ENCODE measurements around the gene CRYAA.
"Not testable (repeated sequence)": the region's sequence is repeated elsewhere in the genome, so short reads cannot be mapped to it uniquely, and the experiment has no call there.

The CRYAA gene

GRCh38 chr21:43168708-43169107 lies at the start of gene CRYAA:
Gene CRYAA (plus strand): TSS chr21:43169008. CDS start chr21:43169100, 92 bp downstream.
- not testable (repeated sequence) for ATAC-seq (ENCODE audit: low read depth); DNase-seq (ENCODE audit: low spot score in 2 of 2); H3K9me3 Mint-ChIP-seq; H3K27ac Mint-ChIP-seq; H3K4me1 Mint-ChIP-seq; H3K36me3 Mint-ChIP-seq; H3K27me3 Mint-ChIP-seq; H3K4me3 Mint-ChIP-seq

DNA sequence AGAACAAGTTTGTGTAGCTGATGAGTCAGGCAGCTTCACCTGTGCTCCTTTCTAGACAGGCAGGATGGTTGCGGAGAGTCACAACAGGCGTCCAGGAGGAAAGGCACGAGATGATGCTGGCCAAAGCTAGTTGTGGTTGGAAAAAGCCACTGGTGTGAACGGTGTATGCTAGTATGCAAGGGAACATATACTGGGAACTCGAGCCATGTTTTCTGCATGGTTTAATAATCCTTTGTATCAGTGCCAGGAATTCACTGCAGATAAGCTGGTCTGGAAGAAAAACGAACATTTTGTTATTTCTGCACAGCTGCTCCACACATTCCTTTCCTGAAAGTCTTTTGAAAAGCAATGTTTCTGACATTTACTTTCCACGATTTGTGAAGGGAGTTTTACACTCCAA lies 38.7 kb upstream of the CRYAA start:
- H3K4me3 Mint-ChIP-seq; H3K4me1 Mint-ChIP-seq; H3K27me3 Mint-ChIP-seq; H3K9me3 Mint-ChIP-seq; ATAC-seq (ENCODE audit: low read depth); H3K27ac Mint-ChIP-seq; H3K36me3 Mint-ChIP-seq; DNase-seq (ENCODE audit: low spot score in 2 of 2): not testable (repeated sequence)

DNA sequence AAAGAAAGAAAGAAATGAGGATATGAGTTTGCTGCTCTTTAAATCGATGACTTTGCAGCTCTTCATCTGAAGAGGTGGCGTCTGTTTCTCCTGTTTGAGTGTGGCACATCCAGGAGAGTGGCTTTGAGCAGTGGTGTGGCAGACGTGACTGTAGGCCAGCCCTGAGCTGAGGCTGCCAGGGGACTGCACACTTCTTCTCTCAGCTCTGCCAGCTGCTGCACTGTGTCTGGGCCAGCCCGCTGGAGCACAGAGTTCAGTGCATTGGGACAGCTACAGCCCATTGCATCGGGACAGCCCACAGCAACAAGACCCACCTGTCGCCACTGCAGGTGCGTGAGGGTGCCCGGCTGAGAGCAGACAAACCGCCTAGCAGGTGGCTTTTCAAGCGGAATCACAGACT lies 34.3 kb upstream of the CRYAA start:
- H3K4me3 Mint-ChIP-seq; H3K36me3 Mint-ChIP-seq; ATAC-seq (ENCODE audit: low read depth); H3K4me1 Mint-ChIP-seq; H3K27ac Mint-ChIP-seq; H3K9me3 Mint-ChIP-seq; DNase-seq (ENCODE audit: low spot score in 2 of 2); H3K27me3 Mint-ChIP-seq: not testable (repeated sequence)

DNA sequence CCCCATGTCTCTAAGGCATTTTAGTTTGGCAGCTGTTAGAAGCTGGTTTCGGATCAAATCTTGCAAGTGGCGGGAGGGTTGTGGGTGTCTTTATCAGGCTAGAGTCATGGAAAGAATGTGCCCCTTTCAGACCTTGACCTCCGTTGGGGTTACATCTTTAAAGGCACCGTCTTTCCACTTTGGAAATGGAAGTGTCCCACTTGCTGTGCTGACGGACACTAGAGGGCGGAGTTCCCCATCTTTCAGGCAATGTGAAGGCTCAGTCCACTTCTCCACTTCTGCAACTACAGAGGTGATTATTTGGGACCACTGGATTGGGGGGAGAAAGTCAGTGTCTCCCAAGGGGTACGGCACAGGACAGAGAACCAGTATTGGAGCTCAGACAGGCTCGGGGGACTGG lies 29.9 kb upstream of the CRYAA start:
- H3K9me3 Mint-ChIP-seq; H3K27me3 Mint-ChIP-seq; H3K36me3 Mint-ChIP-seq; H3K4me1 Mint-ChIP-seq; H3K27ac Mint-ChIP-seq; H3K4me3 Mint-ChIP-seq; DNase-seq (ENCODE audit: low spot score in 2 of 2): not testable (repeated sequence)
- ATAC-seq (ENCODE audit: low read depth), result peak; percentile 67

- H3K27me3 Mint-ChIP-seq, H3K27ac Mint-ChIP-seq: not testable (repeated sequence)
Measured at GRCh38 chr21:43141407-43141806, 27.4 kb upstream of the CRYAA start.

DNA sequence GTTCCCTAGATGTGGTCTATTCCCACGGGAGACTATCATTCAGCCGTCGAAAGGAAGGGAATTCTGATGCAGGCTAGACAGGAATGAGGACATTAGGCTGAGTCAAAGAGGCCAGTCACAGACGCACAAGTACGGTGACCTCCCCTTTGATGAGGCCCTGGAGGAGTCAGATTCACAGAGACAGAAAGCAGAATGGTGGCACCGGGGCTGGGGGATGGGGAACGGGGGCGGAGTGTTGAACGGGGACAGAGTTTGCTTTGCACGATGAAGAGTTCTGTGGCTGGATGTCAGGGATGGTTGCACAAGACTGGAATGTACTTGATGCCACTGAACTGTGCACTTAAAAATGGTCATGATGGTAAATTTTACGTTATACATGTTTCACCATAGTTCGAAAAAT lies 22.2 kb upstream of the CRYAA start:
- ATAC-seq (ENCODE audit: low read depth); H3K36me3 Mint-ChIP-seq; H3K4me1 Mint-ChIP-seq; H3K4me3 Mint-ChIP-seq; DNase-seq (ENCODE audit: low spot score in 2 of 2); H3K27ac Mint-ChIP-seq; H3K27me3 Mint-ChIP-seq; H3K9me3 Mint-ChIP-seq: not testable (repeated sequence)

More at GRCh38 chr21:43141407-43141806, 27.4 kb upstream of the CRYAA start:
- DNase-seq (ENCODE audit: low spot score in 2 of 2); H3K4me3 Mint-ChIP-seq; H3K4me1 Mint-ChIP-seq; H3K9me3 Mint-ChIP-seq; H3K36me3 Mint-ChIP-seq; ATAC-seq (ENCODE audit: low read depth): not testable (repeated sequence)

DNA sequence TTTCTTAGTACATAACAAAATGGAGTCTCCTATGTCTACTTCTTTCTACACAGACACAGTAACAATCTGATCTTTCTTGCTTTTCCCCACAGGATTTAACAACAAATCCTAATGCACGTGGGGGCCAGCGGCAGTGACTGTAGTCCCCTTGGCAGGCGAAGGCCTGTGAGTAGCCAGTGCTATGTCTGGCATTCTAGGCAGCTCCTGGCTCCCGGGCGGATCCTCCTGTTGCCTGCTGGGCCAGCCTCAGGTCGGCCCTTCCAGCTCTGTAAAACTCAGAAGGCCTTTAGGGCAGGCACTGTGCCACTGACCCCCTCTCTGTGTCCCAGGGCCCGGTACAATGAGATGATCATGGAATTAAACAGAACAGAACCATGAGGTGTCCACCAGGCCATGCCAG lies 20.8 kb upstream of the CRYAA start:
- ATAC-seq (ENCODE audit: low read depth); H3K4me3 Mint-ChIP-seq; H3K27me3 Mint-ChIP-seq; H3K36me3 Mint-ChIP-seq; DNase-seq (ENCODE audit: low spot score in 2 of 2); H3K27ac Mint-ChIP-seq; H3K4me1 Mint-ChIP-seq; H3K9me3 Mint-ChIP-seq: not testable (repeated sequence)

GRCh38 chr21:43149344-43149743 lies 19.5 kb upstream of the CRYAA start:
- not testable (repeated sequence) for H3K4me3 Mint-ChIP-seq; DNase-seq (ENCODE audit: low spot score in 2 of 2); ATAC-seq (ENCODE audit: low read depth); H3K9me3 Mint-ChIP-seq; H3K4me1 Mint-ChIP-seq; H3K27ac Mint-ChIP-seq; H3K36me3 Mint-ChIP-seq; H3K27me3 Mint-ChIP-seq

DNA sequence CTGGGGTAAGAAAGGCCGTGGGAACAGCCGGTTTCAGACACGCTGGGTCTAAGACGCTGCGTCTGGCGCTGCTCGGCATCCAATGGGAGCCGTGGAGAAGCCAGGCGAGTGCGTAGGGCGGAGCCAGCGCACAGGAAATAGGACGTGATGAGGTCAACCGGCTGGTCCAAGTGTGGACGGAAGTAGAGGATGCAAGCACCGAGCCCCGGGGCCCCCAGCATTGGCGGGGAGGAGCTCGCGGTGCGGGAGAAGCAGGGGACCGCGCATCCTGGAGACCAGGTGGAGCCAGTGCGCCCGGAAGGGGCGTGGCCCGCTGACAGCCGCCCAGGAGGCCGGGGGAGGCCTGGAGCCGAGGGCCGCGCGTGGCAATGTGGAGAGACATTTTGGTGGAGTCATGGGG lies 15.2 kb upstream of the CRYAA start:
- not testable (repeated sequence) for H3K27ac Mint-ChIP-seq; H3K4me3 Mint-ChIP-seq; H3K4me1 Mint-ChIP-seq; DNase-seq (ENCODE audit: low spot score in 2 of 2); H3K9me3 Mint-ChIP-seq; H3K27me3 Mint-ChIP-seq; ATAC-seq (ENCODE audit: low read depth); H3K36me3 Mint-ChIP-seq

GRCh38 chr21:43159279-43160175 lies 9.3 kb upstream of the CRYAA start:
- H3K4me1 Mint-ChIP-seq; H3K27ac Mint-ChIP-seq; ATAC-seq (ENCODE audit: low read depth); H3K36me3 Mint-ChIP-seq; H3K9me3 Mint-ChIP-seq; DNase-seq (ENCODE audit: low spot score in 2 of 2); H3K4me3 Mint-ChIP-seq; H3K27me3 Mint-ChIP-seq: not testable (repeated sequence)

DNA sequence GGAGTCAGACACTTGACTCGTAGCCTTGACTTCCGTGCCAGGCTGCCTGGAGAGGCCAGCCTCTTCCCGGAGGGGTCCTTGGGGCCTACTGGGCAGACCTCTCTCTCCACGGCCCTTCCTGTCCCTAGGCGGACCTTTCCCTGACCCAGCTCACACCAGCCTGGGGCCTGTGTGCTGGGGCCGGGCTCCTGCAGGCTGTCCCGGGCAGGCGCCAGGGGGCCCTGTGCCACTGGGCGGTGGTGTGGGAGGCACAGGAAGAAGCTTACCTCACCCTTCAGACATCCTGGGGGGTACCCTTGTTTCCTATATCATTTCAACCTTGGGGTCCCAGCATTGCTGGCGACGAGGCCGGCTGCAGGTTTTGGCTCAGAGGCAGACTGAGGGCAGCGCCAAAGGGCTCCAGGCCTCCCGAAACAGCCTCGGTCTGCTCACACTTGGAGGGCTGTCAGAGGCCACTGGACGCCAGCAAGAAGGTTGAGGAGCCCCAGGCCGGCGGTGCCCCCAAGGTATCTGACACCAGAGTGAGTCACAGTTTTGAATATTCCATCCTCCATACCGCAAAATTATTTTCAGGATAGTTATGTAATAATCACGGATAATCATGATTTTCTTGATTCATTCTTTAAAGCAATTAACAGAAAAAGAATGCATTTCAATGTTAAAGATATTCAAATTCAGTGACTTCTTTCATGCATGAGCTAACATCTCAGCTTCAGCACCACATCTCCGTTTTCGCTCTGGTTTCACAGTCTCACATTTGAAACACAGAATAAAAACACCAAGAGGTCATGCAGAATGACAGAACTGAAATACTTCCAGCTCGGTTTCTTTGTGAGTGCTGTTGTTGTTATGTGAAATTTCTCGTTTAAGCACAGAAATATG lies 6.7 kb upstream of the CRYAA start:
- not testable (repeated sequence) for ATAC-seq (ENCODE audit: low read depth); H3K27ac Mint-ChIP-seq; H3K4me3 Mint-ChIP-seq; H3K9me3 Mint-ChIP-seq; H3K36me3 Mint-ChIP-seq; H3K4me1 Mint-ChIP-seq; DNase-seq (ENCODE audit: low spot score in 2 of 2); H3K27me3 Mint-ChIP-seq

DNA sequence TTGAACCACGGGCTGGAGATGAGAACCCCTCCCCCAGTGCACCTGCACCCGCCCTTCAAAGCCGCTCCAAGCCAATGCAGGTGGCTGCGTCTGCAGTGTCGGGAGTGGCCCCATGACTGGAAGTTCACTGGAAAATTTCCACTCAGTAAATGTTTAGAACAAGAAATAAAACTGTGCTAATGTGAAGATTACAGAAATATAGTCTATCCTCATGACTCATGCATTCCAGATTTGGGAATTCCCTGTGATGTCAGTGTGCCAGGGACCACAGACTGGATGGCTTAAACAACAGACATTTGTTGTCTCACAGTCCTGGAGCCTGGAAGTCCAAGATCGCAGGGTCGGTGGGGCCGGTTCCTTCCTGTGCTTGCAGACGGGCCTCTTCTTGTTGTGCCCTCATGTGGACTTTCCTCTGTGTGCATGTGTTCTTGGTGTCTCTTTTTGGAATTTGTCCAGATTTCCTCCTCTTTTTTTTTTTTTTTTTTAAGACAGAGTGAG lies 6.1 kb upstream of the CRYAA start:
- not testable (repeated sequence) for ATAC-seq (ENCODE audit: low read depth); H3K36me3 Mint-ChIP-seq; H3K9me3 Mint-ChIP-seq; H3K4me3 Mint-ChIP-seq; H3K4me1 Mint-ChIP-seq; H3K27ac Mint-ChIP-seq; DNase-seq (ENCODE audit: low spot score in 2 of 2); H3K27me3 Mint-ChIP-seq

GRCh38 chr21:43164823-43165222 lies 4.0 kb upstream of the CRYAA start:
- not testable (repeated sequence) for H3K4me1 Mint-ChIP-seq; H3K27ac Mint-ChIP-seq; H3K4me3 Mint-ChIP-seq; ATAC-seq (ENCODE audit: low read depth); H3K36me3 Mint-ChIP-seq; H3K9me3 Mint-ChIP-seq; H3K27me3 Mint-ChIP-seq; DNase-seq (ENCODE audit: low spot score in 2 of 2)

DNA sequence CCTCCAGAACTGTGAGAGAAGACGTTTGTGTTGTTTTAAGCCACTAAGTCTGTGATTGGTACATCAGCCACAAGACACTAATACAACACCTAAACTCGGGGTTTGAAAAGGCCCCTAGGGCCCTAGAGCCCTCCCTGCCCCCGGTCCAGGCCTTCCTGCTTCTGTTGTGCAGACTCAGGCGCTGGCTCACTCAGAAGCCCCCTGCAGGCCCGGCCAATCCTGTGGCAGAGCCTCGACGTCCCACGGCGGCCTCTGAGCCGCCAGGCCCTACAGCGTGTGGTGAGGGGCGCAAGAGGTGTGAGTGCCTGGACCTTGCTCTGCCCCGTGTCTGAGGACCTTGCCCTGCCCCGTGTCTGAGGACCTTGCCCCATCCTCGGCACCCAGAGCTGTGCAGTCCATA lies 3.1 kb upstream of the CRYAA start:
- not testable (repeated sequence) for H3K4me1 Mint-ChIP-seq; H3K27me3 Mint-ChIP-seq; ATAC-seq (ENCODE audit: low read depth); H3K27ac Mint-ChIP-seq; H3K9me3 Mint-ChIP-seq; DNase-seq (ENCODE audit: low spot score in 2 of 2); H3K4me3 Mint-ChIP-seq; H3K36me3 Mint-ChIP-seq

Measured in memory B cell (primary cell).